ENCODE measurements around the gene TMEM150B. TPM values are rescaled to one million over a fixed set of nuclear protein-coding genes. Genes with fewer than 3 reads are reported as not detected.

Gene TMEM150B
- not detected in 2 replicates for polyA plus RNA-seq (2012; rRNA removed)
- not detected in 2 replicates for polyA plus RNA-seq (2012; cell fraction: cytosol; rRNA removed)
- not detected in 2 replicates for polyA plus RNA-seq (2012; cell fraction: nucleus; rRNA removed)

DNA sequence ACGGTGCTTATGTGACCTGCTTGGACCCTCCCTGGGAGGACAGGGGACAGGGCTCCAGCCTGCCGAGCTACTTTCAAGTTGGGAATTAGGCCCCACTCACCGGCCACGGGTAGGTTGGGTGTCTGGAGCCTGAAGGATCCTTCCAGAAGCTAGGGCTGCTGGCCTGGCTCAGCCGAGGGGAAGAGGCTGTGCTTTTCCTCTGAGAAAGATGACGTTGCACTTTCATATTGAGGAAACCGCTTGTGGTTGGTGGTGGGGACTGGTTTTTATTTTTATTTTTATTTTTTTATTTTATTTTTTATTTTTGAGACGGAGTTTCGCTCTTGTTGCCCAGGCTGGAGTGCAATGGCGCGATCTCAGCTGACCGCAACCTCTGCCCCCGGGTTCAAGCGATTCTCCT lies at the start of gene TMEM150B:
Gene TMEM150B, minus strand, starts transcription at position 170 of the 400 bp plus-strand sequence. CDS start 4,305 bp downstream, outside the sequence.
- ChIA-PET POLR2A (no interaction called here), CTCF (interaction anchor here (3.8 kb wide), 1 partner anchor 23 kb away, joined by 19 read pairs; no protein-coding TSS in a partner anchor)
- WGBS (ENCODE audit: low lambda C conversion rate), result 91% methylated on average over 13 of the region's 14 CpGs
- Histone ChIP-seq H3K36me3 (replicated peaks in 1 of 2; ENCODE audit: control insufficient read depth in 1 of 2, insufficient read depth in 2 of 2, low read length in 1 of 2) (no peaks in the 10 kb centered on the region), H3K4me3 (ENCODE audit: low read depth in 2 of 2, low read length in 1 of 2) (no peak within 1 kb of the TSS), H3K9ac (no peak within 1 kb of the TSS), H3K27ac (ENCODE audit: low read depth in 2 of 2, low read length in 1 of 2) (no peak within 1 kb of the TSS), H3F3A (replicated peaks; ENCODE audit: insufficient read depth) (peaks cover 8% of the 10 kb centered on the region), H3K27me3 (ENCODE audit: insufficient read depth) (no peaks in the 10 kb centered on the region), H2AFZ (ENCODE audit: low read depth) (no peak within 1 kb of the TSS), H3K9me2 (no peaks in the 10 kb centered on the region), H3K4me2 (no peak within 1 kb of the TSS), H4K20me1 (ENCODE audit: insufficient read depth) (no peaks in the 10 kb centered on the region), H3K4me1 (ENCODE audit: control insufficient read depth in 1 of 2, insufficient read depth in 2 of 2, low read depth in 1 of 2, low read length in 1 of 2) (no peaks in the 10 kb centered on the region), H3K79me2 (ENCODE audit: insufficient read depth) (no peaks in the 10 kb centered on the region), H3K9me3 (no peaks in the 10 kb centered on the region)
- no peak for DNase-seq
- TF ChIP-seq TCF12 (IDR thresholded peaks at IDR 0.05) (no peak), FOXM1 (IDR thresholded peaks at IDR 0.05; ENCODE audit: low read depth) (no peak), FOSL2 (IDR thresholded peaks at IDR 0.05; ENCODE audit: borderline replicate concordance, low read depth) (no peak), REST (IDR thresholded peaks at IDR 0.05; ENCODE audit: low read depth, low read length) (no peak), RFX5 (IDR thresholded peaks at IDR 0.05; ENCODE audit: low read length) (no peak), USF2 (IDR thresholded peaks at IDR 0.05; ENCODE audit: borderline replicate concordance, low read depth, low read length) (no peak), NRF1 (IDR thresholded peaks at IDR 0.05; ENCODE audit: low read depth, low read length) (no peak), MEF2A (IDR thresholded peaks at IDR 0.05; ENCODE audit: borderline replicate concordance, low read depth) (no peak), EP300 (IDR thresholded peaks at IDR 0.05; ENCODE audit: borderline replicate concordance in 1 of 2, low read depth in 1 of 2, low read length in 1 of 2) (no peak), RAD21 (IDR thresholded peaks at IDR 0.05; ENCODE audit: low read length) (no peak), RXRA (IDR thresholded peaks at IDR 0.05; ENCODE audit: borderline replicate concordance, low read depth) (no peak), ZBTB33 (IDR thresholded peaks at IDR 0.05; ENCODE audit: borderline replicate concordance, low read depth) (no peak)
- TF ChIP-seq, protein P1, sequence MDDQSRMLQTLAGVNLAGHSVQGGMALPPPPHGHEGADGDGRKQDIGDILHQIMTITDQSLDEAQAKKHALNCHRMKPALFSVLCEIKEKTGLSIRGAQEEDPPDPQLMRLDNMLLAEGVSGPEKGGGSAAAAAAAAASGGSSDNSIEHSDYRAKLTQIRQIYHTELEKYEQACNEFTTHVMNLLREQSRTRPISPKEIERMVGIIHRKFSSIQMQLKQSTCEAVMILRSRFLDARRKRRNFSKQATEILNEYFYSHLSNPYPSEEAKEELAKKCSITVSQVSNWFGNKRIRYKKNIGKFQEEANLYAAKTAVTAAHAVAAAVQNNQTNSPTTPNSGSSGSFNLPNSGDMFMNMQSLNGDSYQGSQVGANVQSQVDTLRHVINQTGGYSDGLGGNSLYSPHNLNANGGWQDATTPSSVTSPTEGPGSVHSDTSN (IDR thresholded peaks at IDR 0.05), result no peak
